Measurements from ENCODE around the gene ARHGEF4.
"Not testable (repeated sequence)": the region's sequence is repeated elsewhere in the genome, so short reads cannot be mapped to it uniquely, and the experiment has no call there.

ARHGEF4 gene

DNA sequence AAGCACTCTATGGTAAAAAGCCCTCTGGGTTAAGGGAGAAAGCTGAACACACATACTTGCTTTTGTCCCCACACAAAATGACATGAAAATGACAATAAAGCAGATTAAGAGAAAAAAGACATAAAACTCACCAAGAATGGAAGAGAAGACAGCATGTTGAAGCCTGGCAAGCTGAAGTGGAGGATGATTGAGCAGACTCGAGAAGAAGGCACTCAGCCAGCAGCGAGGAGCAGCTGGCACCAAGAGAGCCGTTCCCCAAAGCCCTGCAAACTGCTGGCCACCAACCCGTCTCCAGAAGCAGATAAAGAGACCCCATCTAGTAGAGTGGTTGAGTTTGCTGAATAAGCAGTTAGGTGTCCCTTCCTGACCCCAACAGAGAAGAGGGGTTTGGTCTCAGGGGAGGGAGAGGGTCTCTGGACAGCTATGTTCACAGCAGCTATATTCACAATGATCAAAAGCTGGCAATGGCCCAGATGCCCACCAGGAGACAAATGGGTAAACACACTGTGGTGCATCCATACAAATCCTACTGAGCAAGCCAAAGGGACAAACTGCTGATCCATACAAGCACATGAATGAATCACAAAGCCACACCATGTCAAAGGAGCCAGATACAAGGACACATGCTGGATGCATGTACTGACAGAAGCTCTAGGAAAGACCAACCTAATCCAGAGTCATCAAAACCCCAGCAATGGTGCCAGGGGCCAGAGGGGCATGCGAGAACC lies 219.7 kb downstream of the ARHGEF4 start:
- peak in 5 of 10 donors; percentile 44 to 93 (median 59) for DNase-seq
- intact Hi-C loops (cut with DNase I): loop anchor here (5.0 kb wide), 1 partner anchor 36 kb away; the partner anchor contains the start of gene FAM168B

- intact Hi-C loops (cut with DNase I): loop anchor here (5.0 kb wide), 1 partner anchor 35 kb away; the partner anchor contains the start of gene FAM168B
- no peak for DNase-seq
Measured at GRCh38 chr2:131056932-131057287, 220.2 kb downstream of the ARHGEF4 start.

- no peak for DNase-seq
- intact Hi-C loops (cut with DNase I): loop anchor here (5.0 kb wide), 1 partner anchor 34 kb away; the partner anchor contains the start of gene FAM168B
Measured at GRCh38 chr2:131058214-131058843, 221.6 kb downstream of the ARHGEF4 start.

- intact Hi-C loops (cut with DNase I): loop anchor here (5.0 kb wide), 1 partner anchor 33 kb away; the partner anchor contains the start of gene FAM168B
- peak in 6 of 10 donors; percentile 51 to 94 (median 66) for DNase-seq
Measured at GRCh38 chr2:131058920-131059319, 222.2 kb downstream of the ARHGEF4 start.

GRCh38 chr2:131063501-131064283 lies 227.0 kb downstream of the ARHGEF4 start:
- intact Hi-C loops (cut with DNase I): no loop called here
- DNase-seq: no peak

GRCh38 chr2:131064589-131065512 lies 228.1 kb downstream of the ARHGEF4 start:
- intact Hi-C loops (cut with DNase I): no loop called here
- DNase-seq: no peak

GRCh38 chr2:131067465-131068125 lies 230.9 kb downstream of the ARHGEF4 start:
- intact Hi-C loops (cut with DNase I): no loop called here
- no peak for DNase-seq

GRCh38 chr2:131068172-131068571 lies 231.5 kb downstream of the ARHGEF4 start:
- intact Hi-C loops (cut with DNase I); DNase-seq: not testable (repeated sequence)

DNA sequence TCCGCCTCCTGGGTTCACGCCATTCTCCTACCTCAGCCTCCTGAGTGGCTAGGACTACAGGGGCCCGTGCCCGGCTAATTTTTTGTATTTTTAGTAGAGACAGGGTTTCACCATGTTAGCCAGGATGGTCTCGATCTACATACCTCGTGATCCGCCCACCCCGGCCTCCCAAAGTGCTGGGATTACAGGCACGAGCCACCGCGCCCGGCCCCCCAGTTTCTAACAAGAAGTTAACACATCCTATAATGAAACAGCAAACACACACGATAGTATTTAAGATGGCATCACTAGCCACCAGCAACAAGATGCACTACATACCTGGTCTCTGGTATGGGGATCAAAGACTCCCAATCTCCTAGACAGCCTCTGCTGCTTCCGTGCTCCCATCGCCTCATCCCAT lies 238.9 kb downstream of the ARHGEF4 start:
- DNase-seq; intact Hi-C loops (cut with DNase I): not testable (repeated sequence)

DNA sequence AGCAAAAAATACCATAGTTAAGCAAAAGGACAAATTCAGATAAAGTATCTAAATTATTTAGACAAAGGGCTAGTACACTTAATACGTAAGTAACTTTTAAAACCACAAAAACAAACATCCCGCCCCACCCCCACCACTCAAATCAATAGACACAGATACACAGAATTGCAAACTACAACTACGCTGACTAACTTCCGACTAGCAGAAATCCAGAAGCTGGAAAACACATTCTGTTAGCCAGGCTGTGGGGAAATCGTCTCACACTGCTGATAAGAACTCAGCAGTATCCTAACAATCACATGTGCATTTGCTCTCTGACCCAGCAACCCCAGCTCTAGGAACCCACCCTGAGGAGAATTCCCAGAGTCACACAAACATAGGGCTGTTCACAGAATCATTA lies 240.0 kb downstream of the ARHGEF4 start:
- intact Hi-C loops (cut with DNase I): no loop called here
- DNase-seq: no peak

DNA sequence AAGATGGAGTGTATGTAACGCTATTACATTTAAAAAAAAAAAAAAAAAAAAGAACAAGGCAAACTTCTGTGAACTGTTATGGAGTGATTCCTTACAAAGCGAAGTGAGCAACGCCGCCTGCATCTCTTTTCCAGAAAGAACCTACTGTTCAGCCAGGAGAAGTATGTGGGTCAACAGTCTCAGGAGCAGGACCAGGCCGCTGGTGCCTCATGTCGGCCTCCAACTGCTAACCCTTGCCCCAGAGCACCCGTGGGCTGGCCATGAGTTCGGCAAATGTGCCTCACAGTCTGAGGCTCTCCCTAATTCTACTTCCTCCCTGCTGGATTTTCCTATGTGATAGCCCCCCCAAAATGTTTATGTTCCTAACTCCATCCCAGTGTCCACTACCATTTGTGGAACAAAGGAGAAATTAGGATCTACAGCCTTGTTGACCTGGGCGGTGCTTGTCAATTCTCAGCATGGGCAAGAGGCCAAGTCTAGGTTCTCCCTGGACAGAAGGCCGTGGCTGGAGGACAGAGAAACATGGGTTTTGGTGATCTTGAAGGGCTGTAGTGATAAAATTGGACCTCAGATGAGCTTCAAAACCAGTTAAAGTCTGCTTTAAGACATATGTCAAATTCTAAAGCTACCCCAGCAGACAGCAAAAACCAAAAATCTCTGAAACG lies 240.6 kb downstream of the ARHGEF4 start:
- intact Hi-C loops (cut with DNase I): no loop called here
- DNase-seq: no peak

GRCh38 chr2:131077966-131078365 lies 241.3 kb downstream of the ARHGEF4 start:
- no peak for DNase-seq
- intact Hi-C loops (cut with DNase I): no loop called here

DNA sequence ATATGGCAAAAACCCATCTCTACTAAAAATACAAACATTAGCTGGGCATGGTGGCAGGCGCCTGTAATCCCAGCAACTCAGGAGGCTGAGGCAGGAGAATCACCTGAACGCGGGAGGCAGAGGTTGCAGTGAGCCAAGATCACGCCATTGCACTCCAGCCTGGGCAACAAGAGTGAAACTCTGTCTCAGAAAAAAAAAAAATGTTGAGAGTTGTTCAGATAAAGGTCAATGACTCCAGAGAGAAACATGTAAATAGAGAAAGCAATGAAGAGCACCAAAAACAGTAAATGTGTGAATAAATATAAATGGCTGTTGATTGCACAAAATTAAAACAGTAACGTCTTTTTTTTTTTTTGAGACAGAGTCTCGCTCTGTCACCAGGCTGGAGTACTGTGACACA lies 243.2 kb downstream of the ARHGEF4 start:
- DNase-seq; intact Hi-C loops (cut with DNase I): not testable (repeated sequence)

DNA sequence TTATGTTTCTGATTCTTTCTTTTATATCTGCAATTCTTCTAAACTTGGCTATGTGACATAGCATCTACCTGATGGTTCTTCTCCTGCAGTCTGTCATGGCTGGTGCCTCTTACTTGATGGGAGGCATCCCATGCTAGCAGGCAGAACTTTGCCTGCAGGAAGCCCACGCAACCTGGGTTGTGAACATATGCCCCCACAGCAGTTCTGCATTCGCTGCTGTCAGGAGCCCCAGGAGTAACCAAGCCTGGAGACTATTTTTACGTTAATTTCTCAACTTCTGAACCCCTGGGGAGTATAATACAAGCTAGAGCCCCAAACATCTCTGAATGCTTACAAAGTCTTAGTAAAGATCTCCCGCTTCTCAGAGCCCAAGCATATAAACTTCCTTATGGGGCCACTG lies 244.5 kb downstream of the ARHGEF4 start:
- DNase-seq: no peak
- intact Hi-C loops (cut with DNase I): no loop called here

GRCh38 chr2:131085646-131086045 lies 248.9 kb downstream of the ARHGEF4 start:
- no peak for DNase-seq
- intact Hi-C loops (cut with DNase I): no loop called here

- no peak for DNase-seq
- intact Hi-C loops (cut with DNase I): loop anchor here (2.0 to 5.0 kb wide), 2 partner anchors 35 to 62 kb away; no protein-coding TSS in a partner anchor
Measured at GRCh38 chr2:131092458-131093005, 255.8 kb downstream of the ARHGEF4 start.

DNA sequence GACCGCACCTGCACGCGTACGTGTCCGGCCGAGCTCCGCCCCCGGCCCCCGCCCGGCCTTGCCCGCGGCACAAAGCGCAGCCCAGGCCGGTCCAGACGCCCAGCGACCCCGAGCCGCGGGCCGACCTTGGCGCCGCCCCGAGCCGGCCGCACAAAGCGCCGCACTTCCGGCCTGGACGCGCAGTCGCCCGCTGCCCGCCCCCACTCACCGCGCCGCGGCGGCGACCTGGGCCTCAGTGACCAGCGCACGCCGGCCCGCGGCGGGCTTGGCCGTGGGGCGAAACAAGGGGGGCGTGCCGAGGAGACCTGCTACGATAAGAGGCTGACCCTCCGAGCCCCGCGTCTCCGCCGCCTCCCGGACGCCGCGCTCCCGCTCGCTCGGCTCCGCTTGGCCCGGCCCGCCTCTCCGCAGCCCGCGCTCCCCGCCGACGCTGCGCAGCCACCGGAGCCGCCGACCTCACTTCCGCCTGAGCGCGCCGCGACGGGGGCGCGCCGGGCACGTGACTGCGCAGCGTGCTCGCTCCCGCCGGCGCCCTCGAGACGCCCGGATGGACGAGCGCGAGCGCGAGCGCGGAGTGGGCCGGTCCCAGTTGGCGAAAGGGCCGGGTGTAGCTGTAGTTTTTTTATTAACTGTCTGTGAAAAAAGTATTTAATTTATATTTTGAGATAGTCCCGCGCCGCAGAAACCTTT lies 256.4 kb downstream of the ARHGEF4 start, which contains the start of gene FAM168B:
FAM168B (minus strand) TSS at position 455 of the 690 bp plus-strand sequence. CDS start 10,814 bp downstream, outside the sequence.
- intact Hi-C loops (cut with DNase I): loop anchor here (2.0 to 5.0 kb wide), 2 partner anchors 36 to 62 kb away; no protein-coding TSS in a partner anchor

More for the DNA sequence above, 256.4 kb downstream of the ARHGEF4 start, which contains the start of gene FAM168B:
- peak; percentile 72 to 97 (median 79) for DNase-seq

Data from posterior cingulate gyrus (tissue), 11 donors.